Measurements from ENCODE around the gene SUCLA2. TPM values are rescaled to one million over a fixed set of nuclear protein-coding genes. Genes with fewer than 3 reads are reported as not detected.
"Not testable (repeated sequence)": the region's sequence is repeated elsewhere in the genome, so short reads cannot be mapped to it uniquely, and the experiment has no call there.

The SUCLA2 gene
- total RNA-seq, 1 donor from 2014 or later, result 29.1 TPM

- no peak overlapping the region for H3K27ac Mint-ChIP-seq (ENCODE audit: unreplicated experiment)
- peaks cover 25% of the 10 kb centered on the region for H3K9me3 Mint-ChIP-seq (ENCODE audit: unreplicated experiment)
- TF ChIP-seq CTCF (IDR thresholded peaks at IDR 0.05; ENCODE audit: unreplicated experiment), result no peak
- no peak for DNase-seq (ENCODE audit: low spot score)
- H3K4me3 Mint-ChIP-seq (ENCODE audit: unreplicated experiment), result peak overlapping the region; percentile 10
- H3K36me3 Mint-ChIP-seq (ENCODE audit: low read depth, unreplicated experiment), result peaks cover 87% of the 10 kb centered on the region
- no peaks in the 10 kb centered on the region for H3K4me1 Mint-ChIP-seq (ENCODE audit: unreplicated experiment)
- H3K27me3 Mint-ChIP-seq (ENCODE audit: unreplicated experiment), result no peaks in the 10 kb centered on the region
Observed at GRCh38 chr13:47959468-47960247, 41.4 kb downstream of the SUCLA2 start.

- Mint-ChIP-seq H3K27me3 (ENCODE audit: unreplicated experiment) (no peaks in the 10 kb centered on the region), H3K4me3 (ENCODE audit: unreplicated experiment) (peak overlapping the region; percentile 37), H3K36me3 (ENCODE audit: low read depth, unreplicated experiment) (peaks cover 68% of the 10 kb centered on the region), H3K4me1 (ENCODE audit: unreplicated experiment) (no peaks in the 10 kb centered on the region), H3K27ac (ENCODE audit: unreplicated experiment) (no peak overlapping the region), H3K9me3 (ENCODE audit: unreplicated experiment) (peaks cover 25% of the 10 kb centered on the region)
- TF ChIP-seq CTCF (IDR thresholded peaks at IDR 0.05; ENCODE audit: unreplicated experiment), result no peak
- no peak for DNase-seq (ENCODE audit: low spot score)
Observed at GRCh38 chr13:47957073-47957472, 44.0 kb downstream of the SUCLA2 start.

GRCh38 chr13:47955836-47956235 lies 45.2 kb downstream of the SUCLA2 start:
- H3K9me3 Mint-ChIP-seq (ENCODE audit: unreplicated experiment), result peaks cover 25% of the 10 kb centered on the region

GRCh38 chr13:47949799-47950198 lies 51.3 kb downstream of the SUCLA2 start:
- no peaks in the 10 kb centered on the region for H3K4me1 Mint-ChIP-seq (ENCODE audit: unreplicated experiment)
- peaks cover 9% of the 10 kb centered on the region for H3K36me3 Mint-ChIP-seq (ENCODE audit: low read depth, unreplicated experiment)
- no peaks in the 10 kb centered on the region for H3K9me3 Mint-ChIP-seq (ENCODE audit: unreplicated experiment)
- H3K4me3 Mint-ChIP-seq (ENCODE audit: unreplicated experiment), result no peak overlapping the region
- no peaks in the 10 kb centered on the region for H3K27me3 Mint-ChIP-seq (ENCODE audit: unreplicated experiment)
- no peak for TF ChIP-seq CTCF (IDR thresholded peaks at IDR 0.05; ENCODE audit: unreplicated experiment)
- H3K27ac Mint-ChIP-seq (ENCODE audit: unreplicated experiment), result no peak overlapping the region
- no peak for DNase-seq (ENCODE audit: low spot score)

More at GRCh38 chr13:47955836-47956235, 45.2 kb downstream of the SUCLA2 start:
- DNase-seq (ENCODE audit: low spot score), result no peak
- no peaks in the 10 kb centered on the region for H3K27me3 Mint-ChIP-seq (ENCODE audit: unreplicated experiment)
- peaks cover 57% of the 10 kb centered on the region for H3K36me3 Mint-ChIP-seq (ENCODE audit: low read depth, unreplicated experiment)
- no peaks in the 10 kb centered on the region for H3K4me1 Mint-ChIP-seq (ENCODE audit: unreplicated experiment)
- no peak for TF ChIP-seq CTCF (IDR thresholded peaks at IDR 0.05; ENCODE audit: unreplicated experiment)
- H3K4me3 Mint-ChIP-seq (ENCODE audit: unreplicated experiment), result no peak overlapping the region
- no peak overlapping the region for H3K27ac Mint-ChIP-seq (ENCODE audit: unreplicated experiment)

GRCh38 chr13:47945738-47946137 lies 55.3 kb downstream of the SUCLA2 start:
- H3K4me1 Mint-ChIP-seq (ENCODE audit: unreplicated experiment), result no peaks in the 10 kb centered on the region
- no peak for DNase-seq (ENCODE audit: low spot score)
- H3K27me3 Mint-ChIP-seq (ENCODE audit: unreplicated experiment), result peaks cover 2% of the 10 kb centered on the region
- no peaks in the 10 kb centered on the region for H3K9me3 Mint-ChIP-seq (ENCODE audit: unreplicated experiment)
- peaks cover 16% of the 10 kb centered on the region for H3K36me3 Mint-ChIP-seq (ENCODE audit: low read depth, unreplicated experiment)
- no peak overlapping the region for H3K27ac Mint-ChIP-seq (ENCODE audit: unreplicated experiment)
- no peak for TF ChIP-seq CTCF (IDR thresholded peaks at IDR 0.05; ENCODE audit: unreplicated experiment)
- H3K4me3 Mint-ChIP-seq (ENCODE audit: unreplicated experiment), result no peak overlapping the region

- peaks cover 16% of the 10 kb centered on the region for H3K36me3 Mint-ChIP-seq (ENCODE audit: low read depth, unreplicated experiment)
- H3K9me3 Mint-ChIP-seq (ENCODE audit: unreplicated experiment); DNase-seq (ENCODE audit: low spot score); H3K27me3 Mint-ChIP-seq (ENCODE audit: unreplicated experiment); H3K4me1 Mint-ChIP-seq (ENCODE audit: unreplicated experiment); H3K4me3 Mint-ChIP-seq (ENCODE audit: unreplicated experiment); H3K27ac Mint-ChIP-seq (ENCODE audit: unreplicated experiment): not testable (repeated sequence)
Observed at GRCh38 chr13:47945146-47945545, 55.9 kb downstream of the SUCLA2 start.
